Trophoblast cell (in vitro differentiated cells and primary cell): ENCODE data around the gene CIC.

Source experiments
- DNase-seq, 2 donors: peaks; one replicate each; pipeline ENCODE4 v3.0.0-alpha.2; 2016
- H2AFZ ChIP-seq: 2 replicates; pipeline ENCODE4 v1.6.1; 2013; ENCODE audit warnings: low read length, moderate library complexity, mild to moderate bottlenecking; ENCODE audit not compliant: insufficient read depth, poor library complexity
- H2AK5ac ChIP-seq: 2 replicates; pipeline ENCODE4 v1.6.1; 2013; ENCODE audit warnings: mild to moderate bottlenecking, low read length
- H2BK120ac ChIP-seq: 2 replicates; pipeline ENCODE4 v1.6.1; 2013; ENCODE audit warnings: low read length, mild to moderate bottlenecking, moderate library complexity; ENCODE audit not compliant: insufficient read depth, poor library complexity
- H2BK12ac ChIP-seq: 2 replicates; pipeline ENCODE4 v1.6.1; 2013; ENCODE audit warnings: mild to moderate bottlenecking, low read length, moderate library complexity
- H2BK5ac ChIP-seq: 2 replicates; pipeline ENCODE4 v1.6.1; 2013; ENCODE audit warnings: low read length, low read depth, moderate library complexity, mild to moderate bottlenecking; ENCODE audit not compliant: poor library complexity
- H3K14ac ChIP-seq: 2 replicates; pipeline ENCODE4 v1.6.1; 2013; ENCODE audit warnings: mild to moderate bottlenecking, low read length
- H3K18ac ChIP-seq: 2 replicates; pipeline ENCODE4 v1.6.1; 2013; ENCODE audit warnings: mild to moderate bottlenecking, low read length
- H3K23ac ChIP-seq: 2 replicates; pipeline ENCODE4 v1.6.1; 2013; ENCODE audit warnings: low read length
- H3K27ac ChIP-seq: 2 replicates; pipeline ENCODE4 v1.5.1; 2013; ENCODE audit warnings: low read depth, mild to moderate bottlenecking, inconsistent platforms, low read length, moderate library complexity
- H3K27me3 ChIP-seq: 2 replicates; pipeline ENCODE4 v1.6.1; 2013; ENCODE audit warnings: inconsistent platforms, mild to moderate bottlenecking, low read length, moderate library complexity; ENCODE audit not compliant: insufficient read depth
- H3K36me3 ChIP-seq, 2 experiments: 1 replicate in 1 of 2; 2 replicates in 1 of 2; pipeline ENCODE4 v1.6.1; 2013; ENCODE audit warnings: low read length in 2 of 2, mild to moderate bottlenecking in 2 of 2, moderate library complexity in 1 of 2; ENCODE audit not compliant: insufficient read depth in 2 of 2, control insufficient read depth in 1 of 2
- H3K4ac ChIP-seq: 2 replicates; pipeline ENCODE4 v1.6.1; 2013; ENCODE audit warnings: low read depth, mild to moderate bottlenecking, low read length, moderate library complexity
- H3K4me1 ChIP-seq, 2 experiments: 1 replicate in 1 of 2; 2 replicates in 1 of 2; pipeline ENCODE4 v1.6.1; 2013; ENCODE audit warnings: low read length in 2 of 2, mild to moderate bottlenecking in 2 of 2, moderate library complexity in 1 of 2; ENCODE audit not compliant: insufficient read depth in 2 of 2, control insufficient read depth in 1 of 2
- H3K4me2 ChIP-seq: 2 replicates; pipeline ENCODE4 v1.6.1; 2013; ENCODE audit warnings: inconsistent platforms, mild to moderate bottlenecking, low read length, moderate library complexity
- H3K4me3 ChIP-seq: 2 replicates; pipeline ENCODE4 v1.5.1; 2013; ENCODE audit warnings: mild to moderate bottlenecking, low read depth, low read length, inconsistent platforms
- H3K79me1 ChIP-seq: one replicate; pipeline ENCODE4 v1.6.1; 2013; ENCODE audit warnings: low read length
- H3K79me2 ChIP-seq: 2 replicates; pipeline ENCODE4 v1.6.1; 2013; ENCODE audit warnings: low read length, mild to moderate bottlenecking; ENCODE audit not compliant: control insufficient read depth, insufficient read depth, poor library complexity
- H3K9ac ChIP-seq: 2 replicates; pipeline ENCODE4 v1.6.1; 2013; ENCODE audit warnings: mild to moderate bottlenecking, low read length
- H3K9me3 ChIP-seq: 2 replicates; pipeline ENCODE4 v1.6.1; 2013; ENCODE audit warnings: low read depth, mild to moderate bottlenecking, control low read depth, inconsistent platforms, low read length; ENCODE audit not compliant: insufficient read depth
- H4K12ac ChIP-seq: 2 replicates; pipeline ENCODE4 v1.6.1; 2013; ENCODE audit warnings: low read depth, mild to moderate bottlenecking, low read length, moderate library complexity
- H4K8ac ChIP-seq: 2 replicates; pipeline ENCODE4 v1.6.1; 2013; ENCODE audit warnings: low read depth, mild to moderate bottlenecking, low read length, moderate library complexity
- H4K91ac ChIP-seq: one replicate; pipeline ENCODE4 v1.6.1; 2013; ENCODE audit warnings: low read depth, mild to moderate bottlenecking, low read length, moderate library complexity
- WGBS: extraction: QIAGEN DNeasy Blood & Tissue Kit; methylation state at CpG from one replicate; pipeline ENCODE4 v1.1.7; 2013; ENCODE audit warnings: missing lambda C conversion rate; ENCODE audit not compliant: insufficient read length, insufficient coverage; ENCODE audit errors: extremely low coverage; 5-methylcytosine and 5-hydroxymethylcytosine counted together

CIC gene

GRCh38 chr19:42229301-42229854 lies 39.7 kb upstream of the CIC start:
- H4K91ac ChIP-seq = no peak overlapping the region
- H2BK12ac ChIP-seq = no peak overlapping the region

GRCh38 chr19:42229855-42230351 lies 39.1 kb upstream of the CIC start:
- Histone ChIP-seq H4K12ac (no peak overlapping the region), H2AFZ (no peak overlapping the region), H3K4ac (no peak overlapping the region), H3K79me1 (no peaks in the 10 kb centered on the region), H4K91ac (no peak overlapping the region), H3K27me3 (no peaks in the 10 kb centered on the region), H4K8ac (no peak overlapping the region), H3K27ac (no peak overlapping the region), H3K14ac (no peak overlapping the region), H3K9ac (no peak overlapping the region), H3K9me3 (peaks cover 2% of the 10 kb centered on the region), H3K36me3 (peaks cover 72 to 83% of the 10 kb centered on the region in 2 experiments), H2BK5ac (no peak overlapping the region), H3K4me2 (no peak overlapping the region), H2BK120ac (no peak overlapping the region), H3K18ac (no peak overlapping the region), H3K4me1 (no peaks in the 10 kb centered on the region), H3K4me3 (no peak overlapping the region), H2AK5ac (no peak overlapping the region), H3K23ac (no peak overlapping the region), H2BK12ac (no peak overlapping the region), H3K79me2 (no peaks in the 10 kb centered on the region)
- whole genome bisulfite sequencing = no CpG with 5 or more reads among the region's 8 CpGs
- no peak for DNase-seq

More at GRCh38 chr19:42229301-42229854, 39.7 kb upstream of the CIC start:
- no peak for DNase-seq
- H3K4ac ChIP-seq = no peak overlapping the region
- no peak overlapping the region for H3K4me2 ChIP-seq
- H3K79me2 ChIP-seq = no peaks in the 10 kb centered on the region
- H2AK5ac ChIP-seq = no peak overlapping the region
- no peaks in the 10 kb centered on the region for H3K79me1 ChIP-seq
- H4K12ac ChIP-seq = no peak overlapping the region
- H3K27me3 ChIP-seq = no peaks in the 10 kb centered on the region
- peaks cover under 1% of the 10 kb centered on the region for H3K9me3 ChIP-seq
- no peak overlapping the region for H4K8ac ChIP-seq
- no peak overlapping the region for H3K9ac ChIP-seq
- no peak overlapping the region for H3K14ac ChIP-seq
- H3K27ac ChIP-seq = no peak overlapping the region
- H3K23ac ChIP-seq = no peak overlapping the region
- no peak overlapping the region for H2AFZ ChIP-seq
- no peak overlapping the region for H3K18ac ChIP-seq
- WGBS = no CpG with 5 or more reads among the region's 4 CpGs
- H2BK120ac ChIP-seq = no peak overlapping the region
- no peaks in the 10 kb centered on the region for H3K4me1 ChIP-seq
- peaks cover 74 to 84% of the 10 kb centered on the region in 2 experiments for H3K36me3 ChIP-seq
- no peak overlapping the region for H3K4me3 ChIP-seq
- no peak overlapping the region for H2BK5ac ChIP-seq

GRCh38 chr19:42230571-42230970 lies 38.5 kb upstream of the CIC start:
- H3K9me3 ChIP-seq = peaks cover 2% of the 10 kb centered on the region
- no peaks in the 10 kb centered on the region for H3K79me1 ChIP-seq
- no peak overlapping the region for H4K8ac ChIP-seq
- H3K9ac ChIP-seq = no peak overlapping the region
- no peaks in the 10 kb centered on the region for H3K27me3 ChIP-seq
- H2AFZ ChIP-seq = no peak overlapping the region
- H2BK5ac ChIP-seq = no peak overlapping the region
- no peak overlapping the region for H3K23ac ChIP-seq
- no peak overlapping the region for H4K12ac ChIP-seq
- no peak overlapping the region for H2BK12ac ChIP-seq
- no peak overlapping the region for H3K4me2 ChIP-seq
- no peak overlapping the region for H4K91ac ChIP-seq
- WGBS = no CpG with 5 or more reads among the region's 4 CpGs
- no peak overlapping the region for H3K27ac ChIP-seq
- no peaks in the 10 kb centered on the region for H3K4me1 ChIP-seq
- H3K4me3 ChIP-seq = no peak overlapping the region
- no peaks in the 10 kb centered on the region for H3K79me2 ChIP-seq
- no peak overlapping the region for H3K4ac ChIP-seq
- H3K14ac ChIP-seq = no peak overlapping the region
- H3K36me3 ChIP-seq = peaks cover 72 to 83% of the 10 kb centered on the region in 2 experiments
- H2BK120ac ChIP-seq = no peak overlapping the region
- no peak overlapping the region for H2AK5ac ChIP-seq
- H3K18ac ChIP-seq = no peak overlapping the region
- no peak for DNase-seq

- H3K79me1 ChIP-seq = no peaks in the 10 kb centered on the region
- no peaks in the 10 kb centered on the region for H3K79me2 ChIP-seq
- no peak overlapping the region for H3K23ac ChIP-seq
- H4K8ac ChIP-seq = no peak overlapping the region
- no CpG with 5 or more reads among the region's 10 CpGs for WGBS
- H3K4me2 ChIP-seq = no peak overlapping the region
- no peak overlapping the region for H4K12ac ChIP-seq
- H3K9me3 ChIP-seq = peaks cover 2% of the 10 kb centered on the region
- no peak overlapping the region for H2AK5ac ChIP-seq
- H3K36me3 ChIP-seq = peaks cover 72 to 80% of the 10 kb centered on the region in 2 experiments
- H3K27me3 ChIP-seq = no peaks in the 10 kb centered on the region
- H3K9ac ChIP-seq = no peak overlapping the region
- H3K4ac ChIP-seq = no peak overlapping the region
- H3K14ac ChIP-seq = no peak overlapping the region
- H4K91ac ChIP-seq = no peak overlapping the region
- H3K4me3 ChIP-seq = no peak overlapping the region
- H3K27ac ChIP-seq = no peak overlapping the region
- no peak for DNase-seq
- H2BK12ac ChIP-seq = no peak overlapping the region
- H3K18ac ChIP-seq = no peak overlapping the region
- H2BK120ac ChIP-seq = no peak overlapping the region
- no peak overlapping the region for H2BK5ac ChIP-seq
- no peak overlapping the region for H2AFZ ChIP-seq
- H3K4me1 ChIP-seq = no peaks in the 10 kb centered on the region
Measured at GRCh38 chr19:42232435-42232834, 36.6 kb upstream of the CIC start.
